GM21529 (cell line): ENCODE data around the gene NDUFB11.

ENCODE experiments used
- ATAC-seq: cut with Tn5 transposase; IDR thresholded peaks from one replicate; pipeline ENCODE4 v1.9.1; 2021; ENCODE audit not compliant: unreplicated experiment

Gene NDUFB11

DNA sequence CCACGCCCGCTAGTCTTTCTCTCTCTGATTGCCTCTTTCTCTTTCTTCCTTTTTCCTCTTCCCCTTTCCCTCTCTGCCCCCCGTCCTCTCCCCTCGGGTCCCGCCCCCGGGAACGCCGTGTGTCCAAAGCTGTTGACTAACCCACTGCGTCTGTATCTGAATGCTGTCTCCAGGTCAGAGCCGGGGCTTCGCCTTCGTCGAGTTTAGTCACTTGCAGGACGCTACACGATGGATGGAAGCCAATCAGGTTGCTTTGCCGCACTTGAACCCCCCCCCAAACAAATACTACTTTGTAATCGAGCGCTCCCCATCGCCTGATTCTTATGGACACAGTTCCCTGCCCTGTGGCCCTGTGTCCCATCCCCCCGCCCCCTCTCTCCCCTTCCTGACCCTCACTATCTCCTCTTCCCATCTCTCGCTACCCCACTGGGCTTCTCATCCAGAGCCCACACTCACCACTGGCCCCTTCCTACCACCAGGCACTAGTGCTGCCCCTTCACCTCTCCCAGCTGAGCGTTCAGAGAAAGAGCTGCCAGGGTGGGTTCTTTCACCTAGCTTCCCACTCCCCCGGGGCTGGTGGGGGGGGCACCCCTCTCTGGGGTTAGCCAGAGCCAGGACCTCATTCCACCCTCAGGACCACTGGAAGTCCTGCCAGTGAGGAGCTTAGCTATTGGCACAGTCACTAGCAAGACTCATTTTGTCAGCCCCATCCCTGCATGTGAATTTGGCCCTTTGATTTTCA lies 30.5 kb upstream of the NDUFB11 start:
- ATAC-seq = no peak

DNA sequence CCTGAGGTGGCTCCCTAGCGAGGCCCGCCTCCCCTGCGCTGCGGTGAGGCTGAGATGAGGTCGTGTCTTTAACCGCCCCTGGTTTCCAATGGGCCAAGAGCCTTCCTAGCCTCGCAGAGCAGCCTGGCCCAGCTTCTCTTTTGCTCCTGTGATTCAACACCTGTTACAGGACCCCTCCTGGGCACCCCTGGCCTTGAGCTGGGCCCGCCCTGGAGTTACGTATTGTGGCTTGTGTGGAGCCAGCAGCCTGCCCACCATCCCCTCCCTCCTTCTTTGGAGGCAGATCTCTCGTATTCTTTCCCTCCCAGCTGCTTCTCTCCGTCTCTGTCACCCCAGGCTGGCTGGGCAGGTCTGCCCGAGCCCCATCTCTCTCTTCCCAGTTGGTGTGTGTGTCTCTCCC lies 29.9 kb upstream of the NDUFB11 start:
- no peak for ATAC-seq

DNA sequence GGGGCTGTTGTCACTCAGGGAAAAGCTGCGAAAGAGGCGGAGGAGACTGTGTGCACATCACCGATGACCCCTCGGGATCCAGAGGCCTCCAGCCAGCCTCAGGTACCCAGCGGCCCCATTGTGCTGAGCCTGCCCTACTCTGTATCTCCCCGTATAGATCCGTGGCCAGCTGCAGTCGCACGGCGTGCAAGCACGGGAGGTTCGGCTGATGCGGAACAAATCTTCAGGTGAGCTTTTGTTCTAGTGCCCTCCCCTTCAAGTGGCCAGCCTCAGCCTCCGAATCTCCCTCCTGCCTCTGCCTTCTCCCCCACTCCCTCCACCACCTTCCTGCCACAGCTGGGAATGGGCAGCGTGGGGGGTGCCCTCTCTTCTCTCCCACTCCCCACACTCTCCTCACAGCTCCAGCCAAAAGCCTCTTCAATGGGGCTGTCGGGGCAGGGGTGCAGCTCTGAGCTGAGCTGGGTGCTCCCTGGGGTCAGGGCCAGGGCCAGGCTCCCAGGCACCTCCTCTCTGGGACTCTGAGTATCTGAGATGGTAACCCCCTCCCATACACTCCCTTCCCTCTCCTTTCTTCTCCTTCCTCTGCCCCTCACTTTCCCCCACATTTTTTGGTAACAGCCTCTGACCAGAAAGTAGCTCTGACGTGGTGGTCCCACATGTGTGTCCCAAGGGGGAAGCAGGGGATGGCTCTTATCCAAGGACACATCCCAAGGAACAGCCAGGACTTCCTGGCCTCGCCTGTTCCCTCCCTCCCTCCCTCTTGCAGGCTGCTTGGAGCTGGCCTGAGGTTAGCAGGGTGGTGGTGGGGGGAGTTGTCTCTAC lies 28.7 kb upstream of the NDUFB11 start:
- no peak for ATAC-seq

GRCh38 chrX:47172549-47172948 lies 28.0 kb upstream of the NDUFB11 start:
- ATAC-seq = no peak

- ATAC-seq = no peak
These were observed 27.5 kb upstream of the NDUFB11 start for GRCh38 chrX:47171996-47172395.

GRCh38 chrX:47170861-47171692 lies 26.6 kb upstream of the NDUFB11 start:
- ATAC-seq = no peak

DNA sequence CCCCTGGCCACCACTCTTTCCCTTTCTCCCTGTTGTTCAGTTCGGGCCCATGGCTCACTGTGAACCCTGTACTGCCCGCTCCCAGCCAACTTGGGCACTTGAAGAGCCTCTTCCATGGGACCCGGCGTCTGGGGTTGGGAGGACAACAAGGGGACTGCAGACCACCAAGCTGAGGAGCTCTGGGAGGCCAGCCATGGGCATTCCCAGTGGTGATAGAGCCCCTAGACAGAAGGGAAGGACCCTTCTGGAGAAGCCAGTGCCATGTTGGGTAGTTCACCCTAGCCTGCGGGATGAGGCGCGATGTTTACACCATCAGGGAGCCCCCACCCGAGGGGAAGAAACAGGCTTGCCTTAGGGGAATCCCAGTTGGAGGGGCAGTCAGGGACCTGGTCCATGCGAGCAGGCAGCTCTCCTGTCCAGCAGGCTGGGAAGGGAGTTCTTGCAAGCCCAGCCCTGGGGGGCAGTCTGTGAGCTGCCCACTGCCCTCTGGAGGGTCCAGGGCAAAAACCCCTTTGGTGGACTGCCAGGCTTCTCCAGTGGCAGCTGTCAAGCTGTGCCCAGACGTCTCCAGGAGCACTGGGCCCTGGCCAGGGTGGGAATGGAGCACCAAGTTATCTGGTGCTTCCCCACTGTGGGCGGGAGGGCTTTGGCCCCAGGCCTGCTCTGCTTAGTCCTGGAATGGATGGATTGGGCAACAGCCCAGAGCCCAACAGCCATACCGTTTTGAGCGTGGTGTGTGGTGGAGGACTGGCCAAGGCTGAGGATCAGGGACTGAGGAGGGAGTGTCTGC lies 25.4 kb upstream of the NDUFB11 start:
- ATAC-seq = no peak

- no peak for ATAC-seq
These were observed 24.8 kb upstream of the NDUFB11 start for GRCh38 chrX:47169273-47169672.

DNA sequence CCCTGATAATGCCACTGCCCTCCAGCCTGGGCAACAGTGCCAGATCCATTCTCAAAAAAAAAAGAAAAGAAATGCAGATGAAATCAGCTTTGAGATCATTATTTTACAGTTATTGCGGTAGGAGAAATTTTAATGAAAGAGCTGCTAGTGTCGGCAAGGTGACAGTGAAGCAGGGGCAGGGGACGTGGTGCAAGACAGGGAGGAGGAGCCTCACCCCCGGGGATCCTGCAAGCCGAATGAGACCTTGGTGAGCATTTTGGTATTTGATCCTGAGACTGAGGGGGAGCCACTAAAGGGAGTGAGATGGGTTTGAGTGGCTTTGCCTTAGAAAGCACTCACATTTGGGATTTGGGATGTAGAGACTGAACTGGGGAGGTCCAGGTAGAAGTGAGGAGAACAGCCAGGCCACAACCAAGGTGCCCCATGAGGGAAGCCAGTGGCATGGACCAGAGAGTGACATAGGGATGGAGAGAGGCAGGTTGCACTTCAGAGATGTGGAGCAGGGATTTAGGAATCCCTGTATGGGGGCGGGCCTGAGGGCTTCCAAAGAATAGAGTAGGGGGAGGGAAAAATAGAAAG lies 24.1 kb upstream of the NDUFB11 start:
- no peak for ATAC-seq

DNA sequence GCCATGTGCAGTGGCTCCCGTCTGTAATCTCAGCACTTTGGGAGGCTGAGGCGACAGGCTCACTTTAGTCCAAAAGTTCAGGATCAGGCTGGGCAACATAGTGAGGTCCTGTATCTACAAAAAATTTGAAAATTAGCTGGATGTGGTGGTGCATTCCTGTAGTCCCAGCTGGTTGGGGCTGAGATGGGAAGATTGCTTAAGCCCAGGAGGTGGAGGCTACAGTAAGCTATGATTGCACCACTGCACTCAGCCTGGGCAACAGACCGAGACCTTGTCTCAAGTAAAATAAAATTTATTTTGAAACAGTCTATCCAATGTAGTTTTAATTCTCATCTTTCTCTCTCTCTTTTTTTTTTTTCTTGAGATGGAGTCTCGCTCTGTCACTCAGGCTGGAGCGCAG lies 21.6 kb upstream of the NDUFB11 start:
- ATAC-seq = no peak

DNA sequence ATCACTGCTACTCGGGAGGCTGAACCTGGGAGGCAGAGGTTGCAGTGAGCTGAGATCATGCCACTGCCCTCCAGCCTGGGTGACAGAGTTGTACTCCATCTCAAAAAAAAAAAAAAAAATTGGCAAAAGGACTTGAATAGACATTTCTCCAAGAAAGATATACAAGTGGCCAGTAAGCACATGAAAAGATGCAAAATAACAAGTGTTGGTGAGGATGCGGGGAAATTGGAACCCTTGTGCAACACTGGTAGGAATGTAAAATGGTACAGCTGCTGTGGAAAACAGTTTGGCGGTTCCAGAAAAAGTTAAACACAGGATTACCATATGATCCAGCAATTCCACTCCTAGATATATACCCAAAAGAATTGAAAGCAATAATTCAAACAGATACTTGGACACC lies 19.9 kb upstream of the NDUFB11 start:
- no peak for ATAC-seq

DNA sequence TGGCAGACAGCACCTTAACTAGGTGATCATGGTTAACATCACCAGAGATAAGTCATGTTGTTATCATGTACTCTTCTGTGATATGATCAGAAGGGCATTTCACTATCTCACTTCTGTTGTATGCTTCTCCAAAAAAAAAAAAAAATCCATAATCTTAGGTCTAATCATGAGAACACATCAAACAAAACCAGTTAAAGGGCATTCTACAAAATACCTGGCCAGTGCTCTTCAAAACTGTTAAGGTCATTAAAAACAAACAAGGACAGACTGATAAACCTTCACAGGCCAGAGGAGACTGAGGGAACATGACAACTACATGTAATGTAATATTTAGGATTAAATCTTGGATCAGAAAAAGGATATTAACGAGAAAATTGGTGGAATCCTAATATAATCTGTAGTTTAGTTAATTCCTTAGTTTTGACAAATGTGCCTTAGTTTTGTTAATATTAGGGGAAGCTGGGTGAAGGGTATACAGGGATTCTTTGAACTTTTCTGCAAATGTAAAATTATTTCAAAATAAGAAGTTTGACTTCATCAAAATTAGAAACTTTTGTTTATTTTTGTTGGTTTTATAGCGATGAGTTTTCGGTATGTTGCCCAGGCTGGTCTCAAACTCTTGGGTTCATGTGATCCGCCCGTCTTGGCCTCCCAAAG lies 18.6 kb upstream of the NDUFB11 start:
- no peak for ATAC-seq

DNA sequence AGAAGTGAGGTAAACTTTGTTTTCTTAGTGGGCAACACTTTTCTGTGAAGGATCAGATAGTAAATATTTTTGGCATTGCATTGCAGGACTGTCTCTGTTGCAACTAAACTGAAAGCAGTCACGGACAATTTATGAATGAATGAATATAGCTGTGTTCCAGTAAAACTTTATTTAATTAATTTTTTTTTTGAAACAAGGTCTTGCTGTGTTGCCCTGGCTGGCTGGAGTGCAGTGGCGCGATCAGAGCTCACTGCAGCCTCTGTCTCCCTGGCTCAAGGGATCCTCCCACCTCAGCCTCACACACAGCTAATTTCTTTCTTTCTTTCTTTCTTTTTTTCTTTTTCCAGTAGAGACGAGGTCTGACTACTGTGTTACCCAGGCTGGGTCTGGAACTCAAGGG lies 16.3 kb upstream of the NDUFB11 start:
- no peak for ATAC-seq

DNA sequence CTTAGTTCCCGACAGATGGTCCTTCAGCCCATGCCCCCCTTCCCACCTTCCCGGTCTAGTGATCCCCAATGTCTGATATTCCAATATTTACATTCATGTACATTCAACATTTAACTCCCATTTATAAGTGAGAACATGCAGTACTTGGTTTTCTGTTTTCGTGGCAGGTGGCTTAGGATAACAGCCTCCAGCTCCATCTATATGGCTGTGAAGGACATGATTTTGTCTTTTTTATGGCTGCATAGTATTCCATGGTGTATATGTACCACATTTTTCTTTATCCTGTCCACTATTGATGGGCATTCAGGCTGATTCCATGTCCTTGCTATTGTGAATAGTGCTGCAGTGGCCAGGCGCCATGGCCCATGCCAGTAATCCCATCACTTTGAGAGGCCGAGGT lies 14.3 kb upstream of the NDUFB11 start:
- ATAC-seq = no peak

- ATAC-seq = no peak
These were observed 13.6 kb upstream of the NDUFB11 start for GRCh38 chrX:47158131-47158530.

DNA sequence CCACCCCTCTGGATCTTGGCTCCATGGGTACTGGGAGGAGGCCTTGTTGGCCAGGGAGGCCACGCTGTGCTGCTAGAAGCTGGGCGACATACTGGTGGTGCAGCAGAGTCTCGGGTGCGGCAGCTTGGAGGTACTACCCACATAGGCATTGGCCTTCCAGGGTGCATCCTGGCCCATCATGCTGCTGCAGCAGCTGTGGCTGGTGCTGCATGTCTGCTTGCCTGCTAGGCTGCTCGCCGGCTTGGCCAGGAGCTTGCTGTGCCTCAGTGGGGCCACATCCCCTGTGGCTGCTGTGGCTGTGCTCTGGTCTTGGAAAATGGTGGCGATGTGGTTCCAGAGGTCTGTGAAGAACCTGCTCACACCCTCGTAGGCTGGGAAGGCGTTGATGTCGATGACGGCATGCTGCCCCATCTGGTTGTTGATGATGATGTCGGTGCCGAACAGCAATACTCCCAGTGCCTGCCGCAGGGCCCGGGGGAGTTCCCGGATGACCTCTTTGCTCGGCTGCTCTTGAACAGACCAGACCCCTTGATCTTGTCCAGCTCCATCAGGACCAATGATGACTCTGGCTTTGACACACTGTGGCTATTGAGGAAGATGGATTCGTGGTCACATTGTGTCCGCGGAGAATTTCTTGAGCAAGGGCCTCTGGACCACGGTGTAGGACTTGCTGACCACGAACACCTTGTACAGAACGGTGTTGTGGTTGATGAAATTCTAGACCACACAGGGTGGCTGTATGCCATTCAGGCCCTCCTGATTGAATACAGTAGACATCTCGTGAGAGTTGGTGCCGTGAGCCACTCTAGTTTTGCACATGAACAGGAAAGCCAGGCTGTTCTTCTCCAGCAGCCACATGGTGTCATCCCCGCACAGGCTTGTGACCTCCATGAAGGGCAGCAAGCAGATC lies 12.4 kb upstream of the NDUFB11 start:
- no peak for ATAC-seq

DNA sequence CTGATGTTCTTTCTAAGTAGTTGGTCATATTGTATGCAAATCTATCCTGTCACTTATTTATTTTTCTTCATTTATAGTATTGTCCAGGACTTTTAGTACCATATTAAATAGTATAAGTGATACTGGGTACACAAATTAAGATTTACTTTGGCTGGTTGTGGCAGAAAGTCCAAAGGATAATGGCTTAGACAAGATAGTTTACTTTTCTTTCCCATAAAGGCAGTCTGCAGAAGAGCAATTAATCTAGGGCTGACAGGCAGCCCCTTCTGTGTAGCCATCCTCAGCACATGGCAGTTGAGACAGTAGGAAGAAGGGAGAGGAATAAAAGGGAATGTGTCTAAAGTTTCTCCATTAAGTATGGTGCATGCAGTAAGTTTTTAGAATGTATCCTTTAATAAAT lies 6.9 kb upstream of the NDUFB11 start:
- ATAC-seq = no peak

DNA sequence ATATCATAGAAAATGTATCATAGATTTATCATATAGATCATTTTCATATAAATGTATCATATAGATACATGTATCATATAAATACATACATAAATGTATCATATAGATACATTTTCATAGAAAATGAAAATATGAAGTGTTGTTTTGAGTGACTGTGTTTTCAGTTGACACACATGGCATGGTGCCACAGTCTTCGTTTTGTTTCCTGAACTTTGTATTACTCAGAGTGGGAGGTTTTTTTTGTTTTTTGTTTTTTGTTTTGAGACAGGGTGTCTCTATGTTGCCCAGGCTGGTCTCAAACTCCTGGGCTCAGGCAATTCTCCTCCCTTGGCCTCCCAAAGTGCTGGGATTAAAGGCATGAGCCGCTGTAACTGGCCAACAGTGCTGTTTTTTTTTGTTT lies 4.4 kb upstream of the NDUFB11 start:
- ATAC-seq = no peak
